Stimulated activated naive CD8-positive, alpha-beta T cell treated with anti-CD3 and anti-CD28 coated beads, Interleukin-15, Interleukin-2, amounts not matched to agents 100 ng/mL and 50 ng/mL, for 24 hours (primary cell): ENCODE measurements around the gene HSF2BP.
"Not testable (repeated sequence)": the region's sequence is repeated elsewhere in the genome, so short reads cannot be mapped to it uniquely, and the experiment has no call there.

Source experiments
- H3K27ac Mint-ChIP-seq: one replicate; pipeline ENCODE4 v1.8.0; 2021; ENCODE audit warnings: mild to moderate bottlenecking, mixed read lengths
- H3K27me3 Mint-ChIP-seq: one replicate; pipeline ENCODE4 v1.8.0; 2021; ENCODE audit warnings: mixed read lengths
- H3K36me3 Mint-ChIP-seq: one replicate; pipeline ENCODE4 v1.8.0; 2021; ENCODE audit warnings: low read depth, mixed read lengths
- H3K4me1 Mint-ChIP-seq: one replicate; pipeline ENCODE4 v1.8.0; 2021; ENCODE audit warnings: low read depth, mixed read lengths
- H3K4me3 Mint-ChIP-seq: one replicate; pipeline ENCODE4 v1.8.0; 2021; ENCODE audit warnings: mild to moderate bottlenecking, mixed read lengths
- H3K9me3 Mint-ChIP-seq: one replicate; pipeline ENCODE4 v1.8.0; 2021; ENCODE audit warnings: mixed read lengths

The HSF2BP gene

DNA sequence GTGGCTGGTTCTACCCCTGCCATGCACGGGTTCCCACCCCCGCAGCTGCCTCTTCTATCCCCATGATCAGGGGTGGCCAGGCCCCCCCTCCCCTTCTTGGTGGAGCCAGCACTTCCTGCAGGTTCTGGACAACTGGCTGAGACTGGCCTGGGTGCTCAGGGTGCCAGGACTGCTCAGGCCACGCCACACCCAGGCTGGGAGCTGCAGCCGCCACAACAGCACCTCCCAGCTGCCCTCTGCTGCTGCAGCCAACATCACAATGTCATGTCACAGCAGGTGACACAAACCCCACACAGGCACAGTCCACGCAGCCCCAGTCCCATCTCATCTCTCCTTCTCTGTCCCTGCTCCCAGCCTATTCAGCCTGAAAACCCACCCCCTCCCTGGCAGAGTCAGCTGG, 173.2 kb downstream of the HSF2BP start:
- not testable (repeated sequence) for H3K4me1 Mint-ChIP-seq, H3K9me3 Mint-ChIP-seq, H3K27ac Mint-ChIP-seq, H3K36me3 Mint-ChIP-seq, H3K27me3 Mint-ChIP-seq, H3K4me3 Mint-ChIP-seq

DNA sequence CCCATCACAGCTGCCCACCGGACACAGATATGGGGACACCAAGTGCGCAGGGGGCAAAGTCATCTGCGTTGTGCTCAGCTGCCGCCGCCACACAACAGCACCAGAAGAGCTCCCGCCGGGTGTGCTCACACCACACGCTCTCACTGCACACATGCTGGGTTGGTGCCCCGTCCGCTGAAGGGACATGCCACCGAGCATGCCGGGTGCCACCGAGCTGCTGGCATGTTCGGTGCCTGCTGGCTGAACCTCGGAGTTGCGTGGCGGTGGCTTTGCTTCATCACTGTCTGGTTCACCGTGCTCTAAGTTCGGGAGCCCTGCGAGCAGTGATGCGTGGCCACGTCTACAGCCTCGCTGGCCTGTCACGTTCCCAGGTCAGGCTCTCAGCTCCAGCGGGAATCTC, 174.3 kb downstream of the HSF2BP start:
- not testable (repeated sequence) for H3K27me3 Mint-ChIP-seq, H3K36me3 Mint-ChIP-seq, H3K4me3 Mint-ChIP-seq, H3K4me1 Mint-ChIP-seq, H3K27ac Mint-ChIP-seq, H3K9me3 Mint-ChIP-seq

DNA sequence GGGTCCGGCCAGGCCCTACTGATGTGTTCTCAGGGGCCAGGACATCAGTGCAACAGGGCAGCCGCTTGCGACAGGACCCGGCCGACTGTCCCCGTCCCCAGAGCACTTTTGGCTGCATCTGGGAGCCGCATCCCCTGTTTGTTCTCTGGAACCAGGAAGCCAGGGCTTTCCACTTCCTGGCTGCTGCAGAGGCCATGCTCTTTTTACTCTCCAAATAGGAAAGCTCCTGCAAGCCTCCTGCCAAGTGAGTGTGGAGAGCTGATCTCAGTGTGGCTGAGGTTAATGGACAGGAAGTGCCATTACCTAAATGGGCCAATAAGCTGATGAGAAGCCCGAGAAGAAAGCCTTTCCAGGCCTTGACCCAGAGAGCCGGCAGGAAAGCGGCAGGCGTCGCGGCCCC, 180.1 kb downstream of the HSF2BP start:
- H3K4me3 Mint-ChIP-seq, H3K36me3 Mint-ChIP-seq, H3K27ac Mint-ChIP-seq, H3K9me3 Mint-ChIP-seq, H3K4me1 Mint-ChIP-seq, H3K27me3 Mint-ChIP-seq: not testable (repeated sequence)
